Endothelial cell of umbilical vein (primary cell): ENCODE measurements around the gene MYDGF. TPM values are rescaled to one million over a fixed set of nuclear protein-coding genes. Genes with fewer than 3 reads are reported as not detected.

Experiments used
- BruUV-seq: library from RNA; stranded (reverse); fragments of 400-500 nt; replicated peaks from 2 replicates; lab custom pipeline; 2021; lab: Mats Ljungman, UMichigan
- CTCF ChIA-PET: fragments of 300-600, 350-600 bp; sonication (Branson Sonifier 250); formaldehyde crosslinking; loops from one replicate; lab custom pipeline; 2021; ENCODE audit warnings: antibody characterized with exemption, inconsistent platforms; lab: Charles Lee
- POLR2A ChIA-PET: fragments of 300-600, 350-600 bp; sonication (Branson Sonifier 250); formaldehyde crosslinking; loops from one replicate; lab custom pipeline; 2021; ENCODE audit warnings: antibody characterized with exemption, inconsistent platforms; lab: Charles Lee
- DNase-seq: peaks from one replicate; pipeline ENCODE4 v3.0.0-alpha.2; 2011; ENCODE audit warnings: low read depth, low spot score
- FAIRE-seq: peaks from 2 replicates; lab custom pipeline; 2011; peaks lifted over from hg19 to GRCh38; lab: Jason Lieb, UNC
- H2AFZ ChIP-seq: 2 replicates; pipeline ENCODE4 v1.6.0; 2012; ENCODE audit warnings: low read depth, low read length, control low read depth, inconsistent platforms
- H3K27ac ChIP-seq: 2 replicates; pipeline ENCODE4 v1.5.1; 2011; ENCODE audit warnings: low read depth, mild to moderate bottlenecking, control low read depth, low read length, moderate library complexity; ENCODE audit not compliant: insufficient read depth
- H3K27me3 ChIP-seq, 2 experiments: 2 replicates each; pipeline versions ENCODE4 v1.6.0 to v1.6.1; 2011; ENCODE audit warnings: low read length in 2 of 2, mixed read lengths in 1 of 2; ENCODE audit not compliant: control insufficient read depth in 2 of 2, insufficient read depth in 2 of 2
- H3K36me3 ChIP-seq, 2 experiments: 2 replicates in 1 of 2; 3 replicates in 1 of 2; pipeline ENCODE4 v1.5.1; 2011; ENCODE audit warnings: low read length in 2 of 2, mild to moderate bottlenecking in 1 of 2, moderate library complexity in 1 of 2; ENCODE audit not compliant: control insufficient read depth in 2 of 2, insufficient read depth in 2 of 2; ENCODE audit errors: extremely low read depth in 1 of 2
- H3K4me1 ChIP-seq: 3 replicates; pipeline ENCODE4 v1.5.1; 2011; ENCODE audit warnings: mild to moderate bottlenecking, low read length; ENCODE audit not compliant: control insufficient read depth, insufficient read depth; ENCODE audit errors: extremely low read depth
- H3K4me2 ChIP-seq: 2 replicates; pipeline ENCODE4 v1.6.1; 2011; ENCODE audit warnings: low read length, control low read depth, mixed read lengths; ENCODE audit not compliant: insufficient read depth
- H3K4me3 ChIP-seq, 3 experiments: fragments of 200-600 bp in 1 of 3; sonication (generic), shearing (Covaris generic) in 1 of 3; replicated peaks in 1 of 3; 2 replicates each; pipeline ENCODE4 v1.5.1; 2011 to 2016; ENCODE audit warnings: control low read depth in 3 of 3, low read length in 3 of 3, mild to moderate bottlenecking in 2 of 3, inconsistent platforms in 1 of 3, low read depth in 1 of 3, moderate library complexity in 1 of 3; ENCODE audit not compliant: insufficient read depth in 1 of 3
- H3K79me2 ChIP-seq: 2 replicates; pipeline ENCODE4 v1.6.0; 2012; ENCODE audit warnings: low read length, inconsistent platforms; ENCODE audit not compliant: control insufficient read depth, insufficient read depth
- H3K9ac ChIP-seq: replicated peaks from 2 replicates; pipeline ENCODE3; 2011; ENCODE audit warnings: low read length, control low read depth; ENCODE audit not compliant: insufficient read depth; ENCODE audit errors: extremely low read depth
- H3K9me1 ChIP-seq: replicated peaks from 3 replicates; pipeline ENCODE4 v1.6.0; 2011; ENCODE audit warnings: mild to moderate bottlenecking, low read length; ENCODE audit not compliant: control insufficient read depth, insufficient read depth; ENCODE audit errors: extremely low read depth
- H3K9me3 ChIP-seq: replicated peaks from 2 replicates; pipeline ENCODE4 v1.5.1; 2012; ENCODE audit warnings: low read length, inconsistent platforms; ENCODE audit not compliant: control insufficient read depth, insufficient read depth
- H4K20me1 ChIP-seq: replicated peaks from 2 replicates; pipeline ENCODE3; 2011; ENCODE audit warnings: mild to moderate bottlenecking, low read length; ENCODE audit not compliant: control insufficient read depth, insufficient read depth; ENCODE audit errors: extremely low read depth
- EZH2 ChIP-seq: IDR thresholded peaks from 2 replicates; pipeline ENCODE4 v1.6.1; 2012; ENCODE audit warnings: borderline replicate concordance, low read depth, mild to moderate bottlenecking, moderate library complexity, low read length, inconsistent platforms; ENCODE audit not compliant: severe bottlenecking
- FOS ChIP-seq: IDR thresholded peaks from 2 replicates; pipeline ENCODE4 v1.6.1; 2011; ENCODE audit warnings: mild to moderate bottlenecking, low read length, moderate library complexity, borderline replicate concordance; ENCODE audit not compliant: insufficient read depth
- GATA2 ChIP-seq: IDR thresholded peaks from 2 replicates; pipeline ENCODE4 v1.7.0; 2011; ENCODE audit warnings: low read depth, mild to moderate bottlenecking, moderate library complexity, mixed read lengths, low read length; ENCODE audit not compliant: insufficient read length, insufficient read depth
- JUN ChIP-seq: IDR thresholded peaks from 2 replicates; pipeline ENCODE4 v1.6.1; 2011; ENCODE audit warnings: borderline replicate concordance, low read depth; ENCODE audit not compliant: insufficient read length, insufficient read depth
- MYC ChIP-seq: IDR thresholded peaks from one replicate; pipeline ENCODE4 v1.6.1; 2011; ENCODE audit warnings: mild to moderate bottlenecking, low read depth, low read length
- POLR2A ChIP-seq: IDR thresholded peaks from 2 replicates; pipeline ENCODE4 v1.6.1; 2012; ENCODE audit warnings: low read depth, mild to moderate bottlenecking, control low read depth, low read length
- POLR2AphosphoS5 ChIP-seq: IDR thresholded peaks from 2 replicates; pipeline ENCODE4 v1.6.1; 2012; ENCODE audit warnings: low read depth, mild to moderate bottlenecking, control low read depth, low read length, moderate library complexity; ENCODE audit not compliant: insufficient read depth
- dilution Hi-C: fragments of 300-500 bp; cut with MboI; formaldehyde crosslinking; loops from one replicate; pipeline ENCODE4 v1.15.0; 2019; ENCODE audit warnings: low sequenced_read_pairs; ENCODE audit not compliant: extremely low pct_ligation_motif_present
- intact Hi-C: fragments of 100-400 bp; cut with micrococcal nuclease; formaldehyde crosslinking; loops from one replicate; pipeline ENCODE4 v1.10.0; 2022
- polyA plus RNA-seq, 4 experiments: library from polyadenylated mRNA; depleted of rRNA in 3 of 4; stranded (reverse) in 3 of 4; unstranded in 1 of 4; fragments of >200 nt; gene quantifications; 2 replicates each; pipeline versions ENCODE4 v1.2.1 to v1.2.3, GENCODE V29; 2011 to 2012; ENCODE audit warnings: missing spikeins in 1 of 4
- total RNA-seq: library from RNA; stranded (reverse); gene quantifications from 2 replicates; pipeline ENCODE4 v1.2.3, GENCODE V29; 2021
- TF ChIP-seq, protein P1 (sequence below): IDR thresholded peaks from 2 replicates; pipeline ENCODE4 v1.6.1; 2011; ENCODE audit not compliant: insufficient read depth, insufficient read length
- TF ChIP-seq, protein P2 (sequence below), 2 donors: IDR thresholded peaks; 1 replicate in 1 of 2; 2 replicates in 1 of 2; pipeline ENCODE4 v1.5.1; 2011; ENCODE audit warnings: low read length in 2 of 2, mild to moderate bottlenecking in 2 of 2, moderate library complexity in 2 of 2, control low read depth in 1 of 2, inconsistent platforms in 1 of 2, low read depth in 1 of 2; ENCODE audit not compliant: insufficient read depth in 1 of 2; ENCODE audit errors: extremely low read depth in 1 of 2

MYDGF gene
- total and polyA plus RNA-seq, 2 donors (not counting 3 experiments of a cell fraction or from before 2014, with no cell fraction given): 191 to 337 TPM

DNA sequence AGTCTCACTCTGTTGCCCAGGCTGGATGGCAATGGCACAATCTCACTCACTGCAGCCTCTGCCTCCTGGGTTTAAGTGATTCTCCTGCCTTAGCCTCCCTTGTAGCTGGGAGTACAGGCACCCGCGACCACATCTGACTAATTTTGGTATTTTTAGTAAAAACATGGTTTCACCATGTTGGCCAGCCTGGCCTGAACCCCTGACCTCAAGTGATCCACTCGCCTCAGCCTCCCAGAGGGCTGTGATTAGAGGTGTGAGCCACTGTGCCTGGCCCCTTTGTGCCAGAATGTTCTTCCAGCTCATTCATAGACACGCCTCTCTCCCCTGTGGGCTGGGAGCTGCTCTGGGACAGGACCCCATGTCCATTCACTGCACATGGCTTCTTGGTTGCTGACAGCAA, 9.1 kb downstream of the MYDGF start:
- no peak for FAIRE-seq
- no peak for DNase-seq
- Histone ChIP-seq H3K4me1 (no peaks in the 10 kb centered on the region), H3K9me3 (no peaks in the 10 kb centered on the region), H3K9me1 (no peaks in the 10 kb centered on the region), H3K79me2 (peaks cover 18% of the 10 kb centered on the region), H3K9ac (no peak overlapping the region), H3K36me3 (peaks cover 7 to 47% of the 10 kb centered on the region in 2 experiments), H3K27me3 (no peaks in the 10 kb centered on the region), H3K27ac (no peak overlapping the region), H3K4me3 (no peak overlapping the region), H2AFZ (no peak overlapping the region), H4K20me1 (no peaks in the 10 kb centered on the region), H3K4me2 (no peak overlapping the region)
- POLR2A ChIA-PET: no interaction called here
- dilution Hi-C loops (no loop called here), intact Hi-C loops (no loop called here)
- CTCF ChIA-PET: no interaction called here
- TF ChIP-seq, protein P1, sequence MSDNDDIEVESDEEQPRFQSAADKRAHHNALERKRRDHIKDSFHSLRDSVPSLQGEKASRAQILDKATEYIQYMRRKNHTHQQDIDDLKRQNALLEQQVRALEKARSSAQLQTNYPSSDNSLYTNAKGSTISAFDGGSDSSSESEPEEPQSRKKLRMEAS: no peak
- TF ChIP-seq EZH2: no peak
- no peak for TF ChIP-seq POLR2AphosphoS5
- TF ChIP-seq POLR2A: no peak
- TF ChIP-seq, protein P2, sequence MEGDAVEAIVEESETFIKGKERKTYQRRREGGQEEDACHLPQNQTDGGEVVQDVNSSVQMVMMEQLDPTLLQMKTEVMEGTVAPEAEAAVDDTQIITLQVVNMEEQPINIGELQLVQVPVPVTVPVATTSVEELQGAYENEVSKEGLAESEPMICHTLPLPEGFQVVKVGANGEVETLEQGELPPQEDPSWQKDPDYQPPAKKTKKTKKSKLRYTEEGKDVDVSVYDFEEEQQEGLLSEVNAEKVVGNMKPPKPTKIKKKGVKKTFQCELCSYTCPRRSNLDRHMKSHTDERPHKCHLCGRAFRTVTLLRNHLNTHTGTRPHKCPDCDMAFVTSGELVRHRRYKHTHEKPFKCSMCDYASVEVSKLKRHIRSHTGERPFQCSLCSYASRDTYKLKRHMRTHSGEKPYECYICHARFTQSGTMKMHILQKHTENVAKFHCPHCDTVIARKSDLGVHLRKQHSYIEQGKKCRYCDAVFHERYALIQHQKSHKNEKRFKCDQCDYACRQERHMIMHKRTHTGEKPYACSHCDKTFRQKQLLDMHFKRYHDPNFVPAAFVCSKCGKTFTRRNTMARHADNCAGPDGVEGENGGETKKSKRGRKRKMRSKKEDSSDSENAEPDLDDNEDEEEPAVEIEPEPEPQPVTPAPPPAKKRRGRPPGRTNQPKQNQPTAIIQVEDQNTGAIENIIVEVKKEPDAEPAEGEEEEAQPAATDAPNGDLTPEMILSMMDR (IDR thresholded peaks at IDR 0.05; ENCODE audit: extremely low read depth in 1 of 2, insufficient read depth in 1 of 2, low read depth in 1 of 2, low read length in 2 of 2): no peak
- no peak for TF ChIP-seq MYC
- TF ChIP-seq GATA2: no peak
- no peak for TF ChIP-seq FOS
- TF ChIP-seq JUN: no peak
- BruUV-seq: no TSS peak
